Astrocyte of the cerebellum (primary cell): ENCODE results near the gene RSPO4.

Experiments
- DNase-seq: peaks from one replicate; pipeline ENCODE4 v3.0.0-alpha.2; 2011; ENCODE audit warnings: low read depth
- H3K4me3 ChIP-seq: 2 replicates; pipeline ENCODE4 v1.5.1; 2011; ENCODE audit warnings: mild to moderate bottlenecking, low read depth, low read length, moderate library complexity
- in situ Hi-C: cut with HindIII; loops from 2 replicates; pipeline ENCODE4 v1.10.0; 2017; ENCODE audit warnings: low sequenced_read_pairs
- TF ChIP-seq, protein P1 (sequence below): IDR thresholded peaks from 2 replicates; pipeline ENCODE4 v1.5.1; 2012; ENCODE audit warnings: low read length, low read depth, moderate library complexity, mild to moderate bottlenecking; ENCODE audit errors: missing control alignments

Gene RSPO4

DNA sequence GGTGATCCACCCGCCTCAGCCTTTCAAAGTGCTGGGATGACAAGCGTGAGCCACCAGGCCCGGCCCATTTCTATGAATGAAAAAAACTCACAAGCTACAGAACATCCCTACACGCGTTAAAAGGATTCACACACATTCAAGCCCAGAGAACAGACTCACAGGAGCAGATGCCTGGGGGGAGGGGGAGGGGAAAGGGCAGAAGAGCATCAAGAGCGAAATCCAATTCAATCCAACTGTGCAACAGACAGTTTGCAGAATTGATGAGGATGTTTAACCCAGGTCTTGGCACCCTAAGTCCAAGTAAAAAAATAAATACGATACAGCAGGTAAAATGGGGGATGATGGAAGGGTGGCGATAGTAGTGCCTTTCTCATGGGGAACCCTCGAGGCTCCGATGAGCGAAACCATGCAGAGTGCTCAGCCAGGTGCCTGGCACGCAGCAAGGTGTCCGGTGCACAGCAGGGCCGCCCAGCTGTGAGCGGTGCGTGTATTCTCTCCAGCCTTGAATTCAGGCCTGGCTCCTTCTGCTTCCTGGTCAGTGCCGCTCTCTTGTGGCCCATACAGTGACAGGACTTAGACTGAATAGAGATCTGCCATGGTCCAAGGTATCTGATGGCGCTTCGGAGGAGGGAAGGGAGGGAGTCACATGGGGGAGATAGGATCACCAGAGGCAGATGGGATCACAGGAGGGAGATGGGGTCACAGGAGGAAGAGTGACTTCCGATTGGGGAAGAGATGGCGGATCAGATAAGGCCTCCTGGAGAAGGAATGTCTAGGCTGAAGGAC lies 50.5 kb downstream of the RSPO4 start:
- no peak for DNase-seq
- no peak overlapping the region for H3K4me3 ChIP-seq
- in situ Hi-C loops: no loop called here
- TF ChIP-seq, protein P1, sequence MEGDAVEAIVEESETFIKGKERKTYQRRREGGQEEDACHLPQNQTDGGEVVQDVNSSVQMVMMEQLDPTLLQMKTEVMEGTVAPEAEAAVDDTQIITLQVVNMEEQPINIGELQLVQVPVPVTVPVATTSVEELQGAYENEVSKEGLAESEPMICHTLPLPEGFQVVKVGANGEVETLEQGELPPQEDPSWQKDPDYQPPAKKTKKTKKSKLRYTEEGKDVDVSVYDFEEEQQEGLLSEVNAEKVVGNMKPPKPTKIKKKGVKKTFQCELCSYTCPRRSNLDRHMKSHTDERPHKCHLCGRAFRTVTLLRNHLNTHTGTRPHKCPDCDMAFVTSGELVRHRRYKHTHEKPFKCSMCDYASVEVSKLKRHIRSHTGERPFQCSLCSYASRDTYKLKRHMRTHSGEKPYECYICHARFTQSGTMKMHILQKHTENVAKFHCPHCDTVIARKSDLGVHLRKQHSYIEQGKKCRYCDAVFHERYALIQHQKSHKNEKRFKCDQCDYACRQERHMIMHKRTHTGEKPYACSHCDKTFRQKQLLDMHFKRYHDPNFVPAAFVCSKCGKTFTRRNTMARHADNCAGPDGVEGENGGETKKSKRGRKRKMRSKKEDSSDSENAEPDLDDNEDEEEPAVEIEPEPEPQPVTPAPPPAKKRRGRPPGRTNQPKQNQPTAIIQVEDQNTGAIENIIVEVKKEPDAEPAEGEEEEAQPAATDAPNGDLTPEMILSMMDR: no peak

DNA sequence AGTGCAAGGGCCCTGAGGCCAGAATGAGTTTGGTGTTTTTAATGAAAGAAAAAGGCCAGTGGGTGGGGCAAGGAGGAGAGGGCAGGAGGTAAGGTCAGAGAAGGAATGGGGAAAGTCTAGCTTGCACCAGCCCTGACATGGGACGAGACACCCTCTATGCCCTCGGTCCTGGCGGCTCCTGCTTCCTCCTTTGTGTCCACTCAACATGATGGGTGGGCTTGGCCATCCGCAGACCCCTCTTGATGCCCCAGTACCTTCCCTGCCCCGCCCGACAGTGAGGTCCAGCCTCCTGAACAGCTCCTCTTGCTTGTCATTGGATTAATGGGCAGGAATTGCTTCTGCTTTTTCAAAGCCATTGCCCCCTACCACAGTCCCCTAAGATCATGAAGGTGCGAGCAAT lies 52.4 kb downstream of the RSPO4 start:
- H3K4me3 ChIP-seq: no peak overlapping the region
- TF ChIP-seq, protein P1: no peak
- DNase-seq: no peak
- in situ Hi-C loops: loop anchor here (5.0 kb wide), 1 partner anchor 57 kb away; no protein-coding TSS in a partner anchor

DNA sequence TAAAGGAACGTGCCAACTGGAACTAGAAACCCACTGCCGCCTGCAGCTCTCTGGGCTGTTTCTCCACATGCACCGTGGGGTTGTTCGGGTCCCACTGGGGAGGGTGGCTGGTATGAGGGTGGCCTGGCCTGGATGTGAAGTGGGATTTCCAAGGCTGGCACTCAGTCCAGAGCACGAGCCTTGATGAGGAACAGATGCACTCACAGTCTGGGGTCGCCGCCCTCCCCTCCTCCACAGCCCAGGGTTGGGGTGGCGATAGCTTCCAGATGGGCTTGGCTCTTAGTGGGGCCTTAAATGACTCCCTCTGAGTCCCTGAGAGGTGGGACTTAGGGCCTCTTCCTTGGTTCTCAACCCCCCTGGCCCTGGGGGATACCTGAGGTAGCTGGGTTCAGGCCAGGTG lies 55.3 kb downstream of the RSPO4 start:
- no peak overlapping the region for H3K4me3 ChIP-seq
- TF ChIP-seq, protein P1: no peak
- no peak for DNase-seq
- in situ Hi-C loops: loop anchor here (5.0 kb wide), 1 partner anchor 55 kb away; no protein-coding TSS in a partner anchor

DNA sequence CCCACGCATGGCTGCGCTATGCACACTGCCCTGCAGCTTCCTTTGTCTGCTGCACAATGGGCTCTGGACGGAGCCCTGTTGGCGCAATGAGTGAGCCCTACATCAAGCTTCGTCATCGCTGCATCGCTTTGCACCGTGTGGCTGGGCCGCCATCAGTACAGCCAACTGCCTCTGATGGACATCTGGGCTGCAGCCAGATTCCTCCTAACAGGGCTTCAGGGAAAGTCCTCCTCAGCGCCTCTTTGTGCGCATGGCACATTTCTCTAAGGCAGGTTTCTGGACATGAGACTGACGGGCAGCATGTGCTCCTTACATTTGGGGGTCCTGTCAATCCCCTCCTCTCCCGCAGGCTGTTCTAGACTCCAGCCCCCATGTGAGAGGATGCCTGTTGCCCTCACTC lies 56.3 kb downstream of the RSPO4 start:
- no peak for DNase-seq
- no peak overlapping the region for H3K4me3 ChIP-seq
- in situ Hi-C loops: loop anchor here (5.0 kb wide), 1 partner anchor 54 kb away; no protein-coding TSS in a partner anchor
- TF ChIP-seq, protein P1: no peak

DNA sequence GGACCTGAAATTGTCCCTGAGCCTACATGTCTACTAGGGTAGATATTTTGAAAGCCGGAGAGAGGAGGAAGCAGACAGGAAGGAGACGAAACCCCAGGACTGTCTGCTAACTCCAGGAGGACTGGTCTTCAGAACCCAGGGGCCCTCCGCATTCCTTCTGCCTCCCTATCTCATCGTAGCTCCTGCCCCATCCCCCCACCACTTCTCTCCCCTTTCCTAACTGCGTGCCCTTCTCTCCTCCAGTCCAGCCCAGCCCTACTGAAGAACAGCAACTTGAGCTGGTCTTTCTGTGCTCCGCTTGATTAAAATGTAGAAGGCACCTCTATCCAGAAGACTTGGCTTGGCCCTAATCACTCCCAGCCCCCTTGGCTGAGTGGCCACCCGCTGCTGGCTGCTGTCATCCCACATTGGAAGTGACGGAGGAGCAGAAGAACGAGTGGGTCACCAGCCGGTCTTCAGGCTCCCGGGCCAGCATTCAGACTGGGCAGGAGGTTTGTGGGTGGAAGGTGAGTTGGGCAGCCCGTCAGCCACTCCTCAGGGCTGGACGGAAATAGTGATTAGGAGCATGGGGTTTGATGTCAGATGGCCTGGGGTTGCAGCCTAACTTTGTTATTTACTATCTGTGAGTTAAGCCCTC lies 57.2 kb downstream of the RSPO4 start:
- DNase-seq: no peak
- in situ Hi-C loops: loop anchor here (5.0 kb wide), 1 partner anchor 53 kb away; no protein-coding TSS in a partner anchor
- H3K4me3 ChIP-seq: no peak overlapping the region
- TF ChIP-seq, protein P1: no peak

DNA sequence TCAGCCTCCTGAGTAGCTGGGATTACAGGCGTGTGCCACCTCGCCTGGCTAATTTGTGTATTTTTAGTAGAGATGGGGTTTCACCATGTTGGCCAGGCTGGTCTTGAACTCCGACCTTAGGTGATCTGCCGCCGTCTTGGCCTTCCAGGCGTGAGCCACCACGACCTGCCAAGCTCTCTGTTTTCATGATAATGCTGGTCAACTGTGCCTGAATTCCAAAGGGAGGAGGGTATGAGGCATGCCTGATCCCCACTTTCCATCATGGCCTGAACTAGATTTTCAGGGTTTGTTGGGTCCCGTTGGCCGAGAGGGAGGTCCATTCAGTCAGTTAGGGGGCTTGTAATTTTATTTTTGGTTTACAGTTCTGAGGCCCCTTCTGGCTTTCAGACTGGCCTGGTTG lies 58.0 kb downstream of the RSPO4 start:
- TF ChIP-seq, protein P1: no peak
- no peak overlapping the region for H3K4me3 ChIP-seq
- DNase-seq: no peak
- in situ Hi-C loops: no loop called here
